Activated gamma-delta T cell (primary cell): ENCODE results near the gene HOXA6.

ENCODE experiments used
- DNase-seq: peaks from one replicate; lab custom pipeline; 2025; lab: John Stamatoyannopoulos, UW

The HOXA6 gene

GRCh38 chr7:27172823-27173510 is 25.4 kb upstream of the HOXA6 start:
- DNase-seq: no peak

GRCh38 chr7:27172315-27172774 is 24.8 kb upstream of the HOXA6 start:
- no peak for DNase-seq

- no peak for DNase-seq
Measured at GRCh38 chr7:27171637-27172314, 24.2 kb upstream of the HOXA6 start.

- no peak for DNase-seq
Measured at GRCh38 chr7:27171325-27171636, 23.7 kb upstream of the HOXA6 start.

GRCh38 chr7:27170426-27171324 is 23.1 kb upstream of the HOXA6 start:
- DNase-seq: no peak

- no peak for DNase-seq
Measured at GRCh38 chr7:27169658-27170425, 22.3 kb upstream of the HOXA6 start.

- no peak for DNase-seq
Measured at GRCh38 chr7:27168265-27168947, 20.8 kb upstream of the HOXA6 start.

- DNase-seq: no peak
Measured at GRCh38 chr7:27167916-27168264, 20.3 kb upstream of the HOXA6 start.

GRCh38 chr7:27166531-27167505 is 19.2 kb upstream of the HOXA6 start:
- DNase-seq: no peak

- no peak for DNase-seq
Measured at GRCh38 chr7:27165996-27166530, 18.5 kb upstream of the HOXA6 start.

- no peak for DNase-seq
Measured at GRCh38 chr7:27165089-27165995, 17.8 kb upstream of the HOXA6 start, which contains the start of gene HOXA9. Gene HOXA9, minus strand, starts transcription at chr7:27165537. Its CDS starts 80 bp downstream, at chr7:27165457.

- DNase-seq: no peak
Measured at GRCh38 chr7:27164367-27165088, 17.0 kb upstream of the HOXA6 start.

- no peak for DNase-seq
Measured at GRCh38 chr7:27164045-27164366, 16.4 kb upstream of the HOXA6 start.

GRCh38 chr7:27163288-27164044 is 15.9 kb upstream of the HOXA6 start:
- DNase-seq: no peak

- no peak for DNase-seq
Measured at GRCh38 chr7:27162561-27163287, 15.2 kb upstream of the HOXA6 start.

GRCh38 chr7:27161721-27162560 is 14.4 kb upstream of the HOXA6 start:
- no peak for DNase-seq
